Omental fat pad (tissue), 4 donors: Measurements from ENCODE around the gene OR2H1. TPM values are rescaled to one million over a fixed set of nuclear protein-coding genes. Genes with fewer than 3 reads are reported as not detected.

ENCODE experiments used
- ATAC-seq: fragments of 150-250 bp; one replicate; pipeline ENCODE4 v1.9.1; 2016; ENCODE audit warnings: mild to moderate bottlenecking, moderate library complexity; ENCODE audit not compliant: low FRiP score
- DNase-seq: peaks from one replicate; pipeline ENCODE4 v3.0.0-alpha.2; 2019; ENCODE audit warnings: low spot score
- total RNA-seq, 4 donors: library from RNA; depleted of rRNA; stranded (reverse); fragments of >200 nt; gene quantifications; one replicate each; pipeline ENCODE4 v1.1.0, GENCODE V29; 2016
- TF ChIP-seq, protein P1 (sequence below), 3 donors: fragments of 450-650 bp; IDR thresholded peaks; one replicate each; pipeline ENCODE4 v1.5.1; 2016 to 2017; ENCODE audit warnings: antibody characterized with exemption in 3 of 3, mild to moderate bottlenecking in 3 of 3, moderate library complexity in 2 of 3

Gene OR2H1
- total RNA-seq, 4 donors from 2014 or later, result not detected

DNA sequence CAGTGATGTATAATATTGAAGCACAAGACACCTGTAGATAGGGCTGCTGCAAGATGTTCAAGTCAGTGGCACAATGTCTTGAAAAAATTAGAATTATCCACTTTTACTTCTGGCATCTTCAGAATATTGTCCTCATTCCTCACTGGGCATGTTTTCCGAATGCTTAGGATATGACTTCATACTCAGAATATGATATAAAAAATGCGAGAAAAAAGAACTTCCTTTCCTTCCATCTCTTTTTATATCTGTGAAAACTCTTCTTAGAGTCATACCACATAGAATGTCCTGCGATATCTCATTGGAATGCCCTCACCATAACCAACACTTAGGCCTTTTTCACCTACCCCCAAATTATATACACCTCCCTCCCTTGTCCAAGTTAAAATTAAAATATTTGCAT lies 26.2 kb downstream of the OR2H1 start:
- DNase-seq (no peak), ATAC-seq (no peak)

DNA sequence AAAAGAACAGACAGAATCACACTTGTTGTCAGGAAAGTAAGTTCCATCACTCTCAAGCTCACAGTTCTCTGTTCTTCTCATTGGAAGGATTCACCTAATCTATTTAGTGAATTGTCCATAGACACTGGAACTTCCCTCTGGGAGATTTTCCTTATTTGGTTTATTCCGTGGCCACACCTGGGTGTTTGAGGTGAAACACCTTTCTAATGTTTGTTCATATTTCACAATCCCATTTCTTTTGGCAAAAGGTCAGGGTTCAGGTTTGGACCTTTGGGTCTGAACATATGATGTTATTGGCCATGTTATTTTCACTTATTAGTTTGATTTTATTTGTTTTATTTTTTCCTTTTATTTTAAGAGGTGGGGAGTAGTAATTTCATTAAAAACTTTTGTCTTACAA lies 26.8 kb downstream of the OR2H1 start:
- DNase-seq (no peak), ATAC-seq (no peak)
- TF ChIP-seq, protein P1, sequence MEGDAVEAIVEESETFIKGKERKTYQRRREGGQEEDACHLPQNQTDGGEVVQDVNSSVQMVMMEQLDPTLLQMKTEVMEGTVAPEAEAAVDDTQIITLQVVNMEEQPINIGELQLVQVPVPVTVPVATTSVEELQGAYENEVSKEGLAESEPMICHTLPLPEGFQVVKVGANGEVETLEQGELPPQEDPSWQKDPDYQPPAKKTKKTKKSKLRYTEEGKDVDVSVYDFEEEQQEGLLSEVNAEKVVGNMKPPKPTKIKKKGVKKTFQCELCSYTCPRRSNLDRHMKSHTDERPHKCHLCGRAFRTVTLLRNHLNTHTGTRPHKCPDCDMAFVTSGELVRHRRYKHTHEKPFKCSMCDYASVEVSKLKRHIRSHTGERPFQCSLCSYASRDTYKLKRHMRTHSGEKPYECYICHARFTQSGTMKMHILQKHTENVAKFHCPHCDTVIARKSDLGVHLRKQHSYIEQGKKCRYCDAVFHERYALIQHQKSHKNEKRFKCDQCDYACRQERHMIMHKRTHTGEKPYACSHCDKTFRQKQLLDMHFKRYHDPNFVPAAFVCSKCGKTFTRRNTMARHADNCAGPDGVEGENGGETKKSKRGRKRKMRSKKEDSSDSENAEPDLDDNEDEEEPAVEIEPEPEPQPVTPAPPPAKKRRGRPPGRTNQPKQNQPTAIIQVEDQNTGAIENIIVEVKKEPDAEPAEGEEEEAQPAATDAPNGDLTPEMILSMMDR (IDR thresholded peaks at IDR 0.05), result no peak

More for the DNA sequence above, 26.2 kb downstream of the OR2H1 start:
- TF ChIP-seq, protein P1 (IDR thresholded peaks at IDR 0.05), result no peak

DNA sequence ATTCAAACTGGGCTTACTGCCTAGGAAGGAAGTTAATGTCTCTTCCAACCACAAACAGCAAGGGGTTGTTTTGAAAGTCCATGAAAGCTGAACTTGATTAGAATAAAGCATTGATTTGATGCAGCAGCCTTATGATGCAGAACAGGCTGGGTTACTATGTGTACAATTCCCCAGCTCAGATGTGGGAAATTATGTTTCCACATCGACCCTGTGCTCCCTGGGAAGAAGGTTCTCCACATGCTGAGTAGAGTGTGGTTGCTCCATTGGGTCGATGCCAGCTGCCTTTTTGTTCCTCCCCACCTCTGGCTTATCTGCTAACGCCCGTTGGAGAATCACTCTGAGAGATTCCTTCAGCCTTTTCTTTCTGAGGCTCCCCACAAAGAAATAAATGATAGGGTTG lies 29.6 kb downstream of the OR2H1 start:
- TF ChIP-seq, protein P1 (IDR thresholded peaks at IDR 0.05), result no peak
- DNase-seq (no peak), ATAC-seq (no peak)

DNA sequence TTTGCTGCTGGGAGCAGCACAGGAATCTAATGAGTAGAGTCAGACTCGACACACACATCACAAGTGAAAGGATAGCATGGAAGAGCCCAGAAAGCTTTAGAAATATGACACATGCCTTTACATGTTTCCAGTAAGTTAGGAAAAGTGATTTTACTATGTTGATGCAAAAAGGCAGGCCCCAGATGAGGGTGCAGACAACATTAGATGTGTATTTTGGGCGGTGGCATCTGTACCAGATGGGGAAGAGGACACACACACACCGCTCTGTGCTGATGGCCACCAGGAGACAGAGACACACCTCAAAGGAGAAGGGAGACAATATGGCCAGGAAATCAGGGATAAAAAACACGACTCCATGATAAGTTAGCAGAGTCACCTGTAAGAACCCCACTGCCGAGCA lies 30.2 kb downstream of the OR2H1 start:
- ATAC-seq (no peak), DNase-seq (no peak)
- TF ChIP-seq, protein P1 (IDR thresholded peaks at IDR 0.05), result no peak

DNA sequence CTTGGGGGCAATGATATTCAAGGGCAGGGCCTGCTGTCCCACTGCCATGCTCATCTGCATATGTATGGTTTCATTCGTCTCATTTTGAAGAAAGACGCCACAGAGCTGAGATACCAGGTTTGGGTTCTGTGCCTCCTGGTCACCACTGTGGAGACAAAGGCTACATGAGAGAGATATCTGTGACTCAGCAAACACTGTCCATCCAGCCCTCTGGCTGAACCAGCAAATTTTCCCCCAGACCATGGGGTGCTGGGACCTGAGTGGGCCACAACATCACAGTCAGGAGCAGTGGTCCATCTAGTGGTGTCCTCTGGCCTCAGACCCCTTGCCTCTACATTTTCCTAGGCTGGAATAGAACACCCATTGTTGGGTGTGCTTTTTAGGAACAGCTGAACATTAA lies 30.7 kb downstream of the OR2H1 start, which contains the start of gene MAS1L:
Gene MAS1L (minus strand): TSS at position 297 of the 400 bp plus-strand sequence. CDS start 54 bp downstream, at position 243.
- ATAC-seq (no peak), DNase-seq (no peak)
- TF ChIP-seq, protein P1 (IDR thresholded peaks at IDR 0.05), result no peak

DNA sequence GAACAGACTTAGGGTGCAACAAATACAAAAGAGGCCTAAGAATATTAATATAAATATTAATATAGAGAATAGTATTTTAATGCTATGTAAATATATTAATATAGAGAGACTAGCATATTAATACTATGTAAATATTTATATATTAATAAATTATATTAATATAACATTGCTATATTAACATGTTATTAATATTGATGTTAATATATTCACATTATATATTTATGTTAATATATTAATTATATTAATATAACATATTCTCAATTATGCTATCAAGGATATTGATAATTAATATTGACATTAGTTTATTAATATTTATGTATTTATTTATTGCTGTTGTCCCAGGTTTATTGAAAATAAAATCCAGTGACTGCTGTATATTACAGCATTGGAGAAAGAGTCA lies 31.9 kb downstream of the OR2H1 start:
- no peak for DNase-seq
- no peak for ATAC-seq
- TF ChIP-seq, protein P1 (IDR thresholded peaks at IDR 0.05), result no peak

DNA sequence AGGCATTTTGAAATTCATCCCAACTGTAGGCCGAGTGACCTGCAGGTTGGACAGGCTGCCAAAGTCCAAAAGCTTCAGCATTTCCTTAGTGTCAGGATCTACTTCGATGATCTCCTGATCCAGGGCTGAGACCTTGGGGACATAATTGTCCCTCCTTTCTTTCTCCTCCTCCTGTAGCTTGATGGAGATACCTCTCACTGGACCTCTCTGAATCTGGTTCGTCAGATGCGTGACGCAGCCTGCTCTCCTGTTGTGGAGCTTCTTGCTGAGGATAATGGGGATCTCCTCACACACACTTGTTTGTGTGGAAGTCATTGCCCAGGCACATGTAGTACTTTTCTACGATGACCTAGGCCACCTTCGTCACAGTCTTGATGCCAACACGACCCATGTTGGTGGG lies 32.3 kb downstream of the OR2H1 start:
- TF ChIP-seq, protein P1 (IDR thresholded peaks at IDR 0.05), result no peak
- DNase-seq (no peak), ATAC-seq (no peak)
